ENCODE data around the gene C10orf95.
A peak's percentile ranks its signal among the peaks of the same experiment; 100 is the strongest.

C10orf95 gene

GRCh38 chr10:102408131-102408727 is 43.1 kb downstream of the C10orf95 start:
- Mint-ChIP-seq H3K27ac (peak overlapping the region; percentile 78), H3K4me3 (peak overlapping the region; percentile 75), H3K36me3 (no peaks in the 10 kb centered on the region), H3K4me1 (peaks cover 45% of the 10 kb centered on the region), H3K27me3 (no peaks in the 10 kb centered on the region), H3K9me3 (no peaks in the 10 kb centered on the region)

GRCh38 chr10:102407425-102408130 is 43.8 kb downstream of the C10orf95 start:
- Mint-ChIP-seq H3K4me1 (peaks cover 39% of the 10 kb centered on the region), H3K27ac (peak overlapping the region; percentile 55), H3K36me3 (no peaks in the 10 kb centered on the region)

GRCh38 chr10:102406815-102407214 is 44.5 kb downstream of the C10orf95 start:
- Mint-ChIP-seq H3K27me3 (no peaks in the 10 kb centered on the region), H3K27ac (peak overlapping the region; percentile 72), H3K4me3 (peak overlapping the region; percentile 44), H3K9me3 (no peaks in the 10 kb centered on the region), H3K36me3 (no peaks in the 10 kb centered on the region), H3K4me1 (peaks cover 34% of the 10 kb centered on the region)

More at GRCh38 chr10:102407425-102408130, 43.8 kb downstream of the C10orf95 start:
- Mint-ChIP-seq H3K9me3 (no peaks in the 10 kb centered on the region), H3K4me3 (peak overlapping the region; percentile 75), H3K27me3 (no peaks in the 10 kb centered on the region)

GRCh38 chr10:102405632-102406031 is 45.7 kb downstream of the C10orf95 start:
- Mint-ChIP-seq H3K9me3 (no peaks in the 10 kb centered on the region), H3K27ac (peak overlapping the region; percentile 68), H3K27me3 (no peaks in the 10 kb centered on the region), H3K4me1 (peaks cover 26% of the 10 kb centered on the region), H3K36me3 (no peaks in the 10 kb centered on the region), H3K4me3 (no peak overlapping the region)

GRCh38 chr10:102405108-102405571 is 46.2 kb downstream of the C10orf95 start:
- Mint-ChIP-seq H3K9me3 (no peaks in the 10 kb centered on the region), H3K36me3 (no peaks in the 10 kb centered on the region)

GRCh38 chr10:102404361-102405107 is 46.8 kb downstream of the C10orf95 start:
- H3K4me1 Mint-ChIP-seq: peaks cover 22% of the 10 kb centered on the region

More at GRCh38 chr10:102405108-102405571, 46.2 kb downstream of the C10orf95 start:
- Mint-ChIP-seq H3K4me3 (no peak overlapping the region), H3K27me3 (no peaks in the 10 kb centered on the region), H3K27ac (no peak overlapping the region), H3K4me1 (peaks cover 28% of the 10 kb centered on the region)

GRCh38 chr10:102403115-102403514 is 48.2 kb downstream of the C10orf95 start:
- Mint-ChIP-seq H3K27ac (no peak overlapping the region), H3K27me3 (no peaks in the 10 kb centered on the region), H3K36me3 (peaks cover 4% of the 10 kb centered on the region), H3K4me1 (peaks cover 22% of the 10 kb centered on the region), H3K9me3 (no peaks in the 10 kb centered on the region), H3K4me3 (no peak overlapping the region)

More at GRCh38 chr10:102404361-102405107, 46.8 kb downstream of the C10orf95 start:
- no peaks in the 10 kb centered on the region for H3K36me3 Mint-ChIP-seq
- H3K4me3 Mint-ChIP-seq: no peak overlapping the region
- no peaks in the 10 kb centered on the region for H3K9me3 Mint-ChIP-seq
- no peaks in the 10 kb centered on the region for H3K27me3 Mint-ChIP-seq
- no peak overlapping the region for H3K27ac Mint-ChIP-seq

- Mint-ChIP-seq H3K27me3 (no peaks in the 10 kb centered on the region), H3K4me1 (peaks cover 22% of the 10 kb centered on the region), H3K9me3 (no peaks in the 10 kb centered on the region), H3K4me3 (no peak overlapping the region), H3K36me3 (peaks cover 6% of the 10 kb centered on the region), H3K27ac (no peak overlapping the region)
These were observed 48.8 kb downstream of the C10orf95 start for GRCh38 chr10:102402512-102402896.

GRCh38 chr10:102401735-102402511 is 49.4 kb downstream of the C10orf95 start:
- Mint-ChIP-seq H3K4me1 (peaks cover 22% of the 10 kb centered on the region), H3K36me3 (peaks cover 8% of the 10 kb centered on the region), H3K4me3 (no peak overlapping the region), H3K9me3 (no peaks in the 10 kb centered on the region), H3K27me3 (no peaks in the 10 kb centered on the region), H3K27ac (no peak overlapping the region)

GRCh38 chr10:102401342-102401654 is 50.0 kb downstream of the C10orf95 start:
- Mint-ChIP-seq H3K9me3 (no peaks in the 10 kb centered on the region), H3K27ac (peak overlapping the region; percentile 30), H3K4me1 (peaks cover 28% of the 10 kb centered on the region), H3K4me3 (no peak overlapping the region), H3K36me3 (peaks cover 11% of the 10 kb centered on the region), H3K27me3 (no peaks in the 10 kb centered on the region)

- Mint-ChIP-seq H3K9me3 (no peaks in the 10 kb centered on the region), H3K4me1 (peaks cover 30% of the 10 kb centered on the region), H3K27me3 (no peaks in the 10 kb centered on the region), H3K4me3 (peak overlapping the region; percentile 30), H3K27ac (no peak overlapping the region), H3K36me3 (peaks cover 16% of the 10 kb centered on the region)
These were observed 50.6 kb downstream of the C10orf95 start for GRCh38 chr10:102400598-102401341.

- no peaks in the 10 kb centered on the region for H3K9me3 Mint-ChIP-seq
- H3K4me1 Mint-ChIP-seq: peaks cover 30% of the 10 kb centered on the region
- peak overlapping the region; percentile 78 for H3K4me3 Mint-ChIP-seq
- peak overlapping the region; percentile 53 for H3K27ac Mint-ChIP-seq
- peaks cover 17% of the 10 kb centered on the region for H3K36me3 Mint-ChIP-seq
- H3K27me3 Mint-ChIP-seq: no peaks in the 10 kb centered on the region
These were observed 51.3 kb downstream of the C10orf95 start for GRCh38 chr10:102400076-102400475.
